ENCODE results near the gene ALKBH4.

The ALKBH4 gene

DNA sequence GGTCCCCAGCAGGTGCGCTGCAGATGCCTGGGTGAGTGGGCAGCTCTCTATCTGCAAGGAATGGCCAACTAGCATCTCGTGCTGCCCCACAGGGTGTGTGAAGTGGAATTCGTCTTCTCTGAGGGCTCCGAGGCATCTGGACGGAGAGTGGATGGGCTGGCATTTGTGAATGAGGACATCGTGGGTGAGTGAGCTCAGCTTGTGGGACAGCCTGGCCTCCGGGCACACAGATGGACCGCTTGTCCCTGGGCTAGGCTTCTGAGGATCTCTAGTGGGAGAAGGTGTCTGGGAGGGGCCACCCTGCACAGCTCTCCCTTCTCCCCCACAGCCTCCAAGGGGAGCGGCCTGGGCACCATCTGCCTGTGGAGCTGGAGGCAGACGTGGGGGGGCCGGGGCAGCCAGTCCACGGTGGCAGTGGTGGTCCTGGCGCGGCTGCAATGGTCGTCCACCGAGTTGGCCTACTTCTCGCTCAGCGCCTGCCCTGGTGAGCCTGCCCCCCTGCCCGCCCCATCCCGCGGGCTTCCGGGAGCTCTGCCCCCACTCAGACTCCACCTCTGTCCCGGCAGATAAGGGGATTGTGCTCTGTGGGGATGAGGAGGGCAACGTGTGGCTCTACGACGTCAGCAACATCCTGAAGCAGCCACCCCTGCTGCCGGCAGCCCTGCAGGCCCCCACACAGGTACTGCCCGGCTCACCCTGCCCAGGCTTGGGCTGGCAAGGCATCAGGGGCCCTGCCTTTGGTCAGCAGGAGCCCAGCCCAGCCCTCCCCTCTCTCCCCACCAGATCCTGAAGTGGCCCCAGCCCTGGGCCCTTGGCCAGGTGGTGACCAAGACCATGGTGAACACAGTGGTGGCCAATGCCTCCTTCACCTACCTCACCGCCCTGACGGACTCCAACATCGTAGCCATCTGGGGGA lies 7.7 kb upstream of the ALKBH4 start:
- TF ChIP-seq, protein P1, sequence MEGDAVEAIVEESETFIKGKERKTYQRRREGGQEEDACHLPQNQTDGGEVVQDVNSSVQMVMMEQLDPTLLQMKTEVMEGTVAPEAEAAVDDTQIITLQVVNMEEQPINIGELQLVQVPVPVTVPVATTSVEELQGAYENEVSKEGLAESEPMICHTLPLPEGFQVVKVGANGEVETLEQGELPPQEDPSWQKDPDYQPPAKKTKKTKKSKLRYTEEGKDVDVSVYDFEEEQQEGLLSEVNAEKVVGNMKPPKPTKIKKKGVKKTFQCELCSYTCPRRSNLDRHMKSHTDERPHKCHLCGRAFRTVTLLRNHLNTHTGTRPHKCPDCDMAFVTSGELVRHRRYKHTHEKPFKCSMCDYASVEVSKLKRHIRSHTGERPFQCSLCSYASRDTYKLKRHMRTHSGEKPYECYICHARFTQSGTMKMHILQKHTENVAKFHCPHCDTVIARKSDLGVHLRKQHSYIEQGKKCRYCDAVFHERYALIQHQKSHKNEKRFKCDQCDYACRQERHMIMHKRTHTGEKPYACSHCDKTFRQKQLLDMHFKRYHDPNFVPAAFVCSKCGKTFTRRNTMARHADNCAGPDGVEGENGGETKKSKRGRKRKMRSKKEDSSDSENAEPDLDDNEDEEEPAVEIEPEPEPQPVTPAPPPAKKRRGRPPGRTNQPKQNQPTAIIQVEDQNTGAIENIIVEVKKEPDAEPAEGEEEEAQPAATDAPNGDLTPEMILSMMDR (IDR thresholded peaks at IDR 0.05; ENCODE audit: low read depth, low read length, missing control alignments), result no peak
- in situ Hi-C loops (cut with HindIII; ENCODE audit: low sequenced_read_pairs), result no loop called here
- DNase-seq (ENCODE audit: low read depth), result no peak
- no peak overlapping the region for H3K4me3 ChIP-seq (ENCODE audit: low read depth, low read length)

DNA sequence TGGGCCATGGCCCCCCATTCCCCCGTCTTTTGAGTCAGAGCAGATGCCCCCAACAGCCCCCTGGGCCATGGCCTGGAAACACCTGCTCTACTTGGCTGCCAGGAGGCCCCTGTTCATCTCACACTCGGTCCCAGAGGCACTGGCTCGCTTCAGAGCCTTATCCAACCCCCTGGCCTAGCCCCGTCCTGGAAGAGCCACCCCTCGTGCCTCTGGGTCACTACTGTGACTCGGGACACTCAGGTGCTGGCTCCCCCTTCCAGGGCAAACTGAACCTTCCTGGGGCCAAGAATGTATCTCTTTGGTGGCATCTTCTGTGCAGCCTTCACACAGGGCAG lies 7.1 kb upstream of the ALKBH4 start:
- DNase-seq (ENCODE audit: low read depth), result no peak
- H3K4me3 ChIP-seq (ENCODE audit: low read depth, low read length), result no peak overlapping the region
- TF ChIP-seq, protein P1 (IDR thresholded peaks at IDR 0.05; ENCODE audit: low read depth, low read length, missing control alignments), result no peak
- in situ Hi-C loops (cut with HindIII; ENCODE audit: low sequenced_read_pairs), result no loop called here

DNA sequence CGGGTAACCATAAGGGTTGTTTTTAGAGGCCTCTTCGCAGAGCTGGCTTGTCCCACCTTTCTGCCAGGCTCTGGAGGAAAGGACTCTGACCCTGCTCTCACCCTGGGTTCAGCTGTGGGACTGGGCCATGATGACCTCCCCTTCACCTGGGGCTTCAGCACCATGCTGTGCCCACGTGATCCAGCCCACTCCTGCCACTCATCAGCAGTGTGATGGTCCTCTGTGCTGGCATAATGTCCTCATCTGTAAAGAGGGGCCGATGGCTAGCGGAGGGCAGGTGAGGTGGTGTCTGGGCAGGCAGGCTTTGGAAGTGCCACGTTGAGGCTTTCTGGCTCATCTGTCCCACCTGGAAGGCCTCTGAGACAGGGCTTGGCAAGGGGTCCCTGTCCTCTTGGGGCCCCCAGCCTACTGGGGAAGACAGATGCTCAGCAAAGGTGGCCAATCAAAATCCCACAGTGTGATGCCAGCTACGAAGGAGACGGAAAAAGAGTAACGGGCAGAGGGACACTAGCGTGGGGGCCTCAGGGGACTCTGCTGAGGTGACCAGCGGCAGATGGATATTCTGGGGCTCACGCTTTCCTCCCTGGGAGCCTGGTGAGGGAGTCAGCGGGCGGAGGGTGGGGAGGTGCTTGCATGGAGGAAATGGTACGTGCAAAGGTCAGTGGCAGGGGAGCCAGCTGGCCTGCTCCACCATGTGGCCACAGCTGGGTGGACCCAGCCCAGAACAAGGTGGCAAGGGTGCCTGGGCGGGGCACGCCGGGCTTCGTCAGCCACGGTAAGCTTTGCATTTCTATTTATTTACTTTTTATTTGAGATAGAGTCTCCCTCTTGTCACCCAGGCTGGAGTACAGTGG lies 5.5 kb upstream of the ALKBH4 start:
- in situ Hi-C loops (cut with HindIII; ENCODE audit: low sequenced_read_pairs), result no loop called here
- DNase-seq (ENCODE audit: low read depth), result no peak
- TF ChIP-seq, protein P1 (IDR thresholded peaks at IDR 0.05; ENCODE audit: low read depth, low read length, missing control alignments), result no peak
- H3K4me3 ChIP-seq (ENCODE audit: low read depth, low read length), result no peak overlapping the region

DNA sequence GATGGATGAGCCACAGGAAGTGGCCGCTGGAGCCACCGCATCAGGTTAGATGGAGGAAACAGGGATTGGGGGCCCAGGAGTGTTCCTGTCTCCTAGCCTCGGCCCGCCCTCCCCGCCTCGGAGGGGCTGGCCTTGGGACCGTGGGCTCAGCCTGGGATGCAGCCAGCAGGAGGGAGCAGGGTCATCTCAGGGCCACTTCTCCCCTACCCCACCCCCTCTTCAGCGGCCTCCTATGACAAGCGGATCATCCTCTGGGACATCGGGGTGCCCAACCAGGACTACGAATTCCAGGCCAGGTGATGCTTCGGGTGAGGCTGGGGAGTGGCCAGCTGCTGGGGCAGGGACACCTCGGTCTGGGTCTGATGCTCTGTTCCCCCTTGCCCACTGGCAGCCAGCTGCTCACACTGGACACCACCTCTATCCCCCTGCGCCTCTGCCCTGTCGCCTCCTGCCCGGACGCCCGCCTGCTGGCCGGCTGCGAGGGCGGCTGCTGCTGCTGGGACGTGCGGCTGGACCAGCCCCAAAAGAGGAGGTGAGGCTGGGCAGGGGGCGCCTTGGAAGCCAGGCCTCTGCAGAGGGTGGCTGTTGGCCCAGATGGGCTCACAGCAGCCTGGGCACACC lies 4.8 kb upstream of the ALKBH4 start:
- no peak for DNase-seq (ENCODE audit: low read depth)
- H3K4me3 ChIP-seq (ENCODE audit: low read depth, low read length), result no peak overlapping the region
- TF ChIP-seq, protein P1 (IDR thresholded peaks at IDR 0.05; ENCODE audit: low read depth, low read length, missing control alignments), result no peak
- in situ Hi-C loops (cut with HindIII; ENCODE audit: low sequenced_read_pairs), result no loop called here

DNA sequence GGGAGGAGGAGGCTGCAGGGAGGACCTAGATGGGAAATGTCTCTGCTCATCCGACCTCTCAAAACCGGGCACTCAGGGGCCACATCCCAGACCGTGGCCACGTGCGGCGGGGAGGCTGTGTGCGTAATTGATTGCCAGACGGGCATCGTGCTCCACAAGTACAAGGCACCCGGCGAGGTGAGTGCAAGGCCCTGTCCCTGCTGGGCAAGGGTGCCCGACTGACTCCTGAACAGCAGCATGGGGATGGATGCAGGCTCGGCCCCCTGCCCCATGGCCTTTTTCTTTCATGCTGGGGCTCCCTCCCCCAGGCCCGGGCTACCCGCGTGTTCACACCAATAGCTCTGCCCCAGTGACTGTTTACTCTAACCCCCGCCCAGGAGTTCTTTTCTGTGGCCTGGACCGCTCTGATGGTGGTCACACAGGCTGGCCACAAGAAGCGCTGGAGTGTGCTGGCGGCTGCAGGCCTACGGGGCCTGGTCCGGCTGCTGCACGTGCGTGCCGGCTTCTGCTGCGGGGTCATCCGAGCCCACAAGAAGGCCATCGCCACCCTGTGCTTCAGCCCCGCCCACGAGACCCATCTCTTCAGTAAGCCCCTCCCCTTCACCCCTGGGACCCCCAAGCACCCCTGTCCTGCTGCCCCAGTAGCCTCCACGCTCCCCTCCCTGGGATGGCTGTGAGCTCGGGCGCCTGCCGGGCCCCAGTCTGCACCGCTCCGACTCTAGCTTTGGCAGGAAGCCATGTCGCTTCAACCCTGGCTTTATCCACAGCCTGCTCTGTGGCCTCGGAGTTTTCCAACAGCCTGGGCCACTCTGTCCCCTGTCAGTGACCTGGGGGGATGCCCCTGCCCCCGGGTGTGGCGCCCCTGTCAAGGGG lies 4.1 kb upstream of the ALKBH4 start:
- H3K4me3 ChIP-seq (ENCODE audit: low read depth, low read length), result no peak overlapping the region
- TF ChIP-seq, protein P1 (IDR thresholded peaks at IDR 0.05; ENCODE audit: low read depth, low read length, missing control alignments), result no peak
- in situ Hi-C loops (cut with HindIII; ENCODE audit: low sequenced_read_pairs), result no loop called here
- no peak for DNase-seq (ENCODE audit: low read depth)
